Spleen (tissue), 7 donors: Measurements from ENCODE around the gene PTP4A2.

Experiments
- CTCF ChIP-seq, 11 experiments: fragments of 200-600 bp in 7 of 11; fragments of 450-650 bp in 4 of 11; sonication (generic) in 4 of 11; IDR thresholded peaks in 8 of 11; conservative IDR thresholded peaks in 3 of 11; 1 replicate in 7 of 11; 2 replicates in 4 of 11; pipeline versions ENCODE4 v1.4.0 to v1.8.0; 2016 to 2021; ENCODE audit warnings: antibody characterized with exemption in 11 of 11, inconsistent platforms in 4 of 11, mild to moderate bottlenecking in 1 of 11
- POLR2A ChIP-seq, 3 donors: fragments of 450-650 bp; IDR thresholded peaks; one replicate each; pipeline ENCODE4 v1.5.1; 2017; ENCODE audit warnings: antibody characterized with exemption in 3 of 3, mild to moderate bottlenecking in 1 of 3
- POLR2AphosphoS5 ChIP-seq, 3 donors: sonication (generic); formaldehyde crosslinking; IDR thresholded peaks; one replicate each; pipeline ENCODE4 v1.5.1; 2017; ENCODE audit warnings: antibody characterized with exemption in 3 of 3
- donor health status: DM: no; HTN: no; CAD: no; lungs with moderate emphysema.
- donor health status: DM: no; HTN: no; CAD: no.
- donor health status: DM: no; HTN: no; CAD: no.

- TF ChIP-seq CTCF (IDR thresholded peaks at IDR 0.05 in 8 of 11, conservative IDR thresholded peaks at IDR 0.05 in 3 of 11), result no peak
- TF ChIP-seq POLR2A (IDR thresholded peaks at IDR 0.05), result no peak
- no peak for TF ChIP-seq POLR2AphosphoS5 (IDR thresholded peaks at IDR 0.05)
Observed at GRCh38 chr1:31952825-31953220, 14.7 kb upstream of the PTP4A2 start.
